Activated T-cell treated with anti-CD3 and anti-CD28 coated beads, Interleukin-2, amount 50 U/mL, for 4 hours (primary cell): ENCODE data around the gene ERCC2. TPM values are rescaled to one million over a fixed set of nuclear protein-coding genes. Genes with fewer than 3 reads are reported as not detected.
A peak's percentile ranks its signal among the peaks of the same experiment; 100 is the strongest.

Experiments
- ATAC-seq, 2 donors: fragments of 200-7000 bp; cut with Tn5 transposase; one replicate each; pipeline ENCODE4 v1.10.0; 2021
- DNase-seq: peaks from one replicate; pipeline ENCODE4 v3.0.0-alpha.2; 2020
- H3K27me3 Mint-ChIP-seq: one replicate; pipeline ENCODE4 v1.8.0; 2021; ENCODE audit warnings: low read depth, mixed read lengths
- H3K36me3 Mint-ChIP-seq: one replicate; pipeline ENCODE4 v1.8.0; 2022; ENCODE audit warnings: mixed read lengths; ENCODE audit not compliant: insufficient read depth
- H3K4me1 Mint-ChIP-seq: one replicate; pipeline ENCODE4 v1.8.0; 2021; ENCODE audit warnings: low read depth, mixed read lengths
- H3K4me3 Mint-ChIP-seq: one replicate; pipeline ENCODE4 v1.8.0; 2021; ENCODE audit warnings: mild to moderate bottlenecking, moderate library complexity, mixed read lengths
- H3K9me3 Mint-ChIP-seq: one replicate; pipeline ENCODE4 v1.8.0; 2021; ENCODE audit warnings: mixed read lengths
- total RNA-seq, 3 donors: library from RNA; stranded (reverse); gene quantifications; one replicate each; pipeline ENCODE4 v1.2.1, GENCODE V29; 2021

Gene ERCC2
- total RNA-seq, 3 donors from 2014 or later, result 22.2 to 23.8 (median 23.8) TPM

DNA sequence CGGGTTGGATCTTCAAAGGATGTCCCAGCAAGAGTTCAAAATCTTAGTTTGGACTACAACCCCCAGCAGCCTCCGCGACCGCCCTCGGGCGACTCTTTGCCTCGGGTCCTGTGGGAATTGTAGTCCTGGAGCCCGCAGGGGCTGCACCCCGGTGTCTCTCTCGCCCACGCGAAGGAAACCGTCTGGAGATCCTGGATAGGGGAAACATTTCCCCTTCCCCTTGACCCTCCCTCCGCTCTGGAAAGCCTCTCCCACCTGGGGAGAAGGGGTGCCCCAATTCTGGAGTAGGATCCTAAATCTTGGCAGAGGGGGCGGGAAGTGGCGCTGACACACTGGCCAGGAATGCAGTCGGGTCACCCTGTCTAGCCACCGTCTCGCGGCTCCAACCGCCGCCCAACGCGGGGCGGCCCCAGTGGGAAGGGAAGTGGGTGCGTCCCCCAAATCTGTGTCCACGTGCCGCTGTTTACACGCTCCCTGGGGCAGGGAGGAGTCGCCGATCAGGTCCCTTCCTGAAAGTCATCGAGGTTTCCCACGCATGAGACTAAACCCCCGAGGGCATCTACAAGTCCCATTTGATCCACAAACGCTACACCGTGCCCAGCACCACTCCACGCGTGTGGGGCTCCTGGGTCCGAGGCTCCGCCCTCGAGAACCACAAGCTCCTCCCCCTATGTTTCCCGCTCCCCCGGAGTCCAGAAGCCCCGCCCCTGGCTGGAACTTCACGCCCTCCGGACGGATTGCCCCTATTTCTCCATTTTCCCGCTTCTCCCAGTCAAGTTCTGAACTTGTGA, 35.3 kb upstream of the ERCC2 start:
- peak; percentile 62 to 66 for ATAC-seq
- Mint-ChIP-seq H3K9me3 (no peaks in the 10 kb centered on the region), H3K4me3 (peak overlapping the region; percentile 99), H3K27me3 (peaks cover 18% of the 10 kb centered on the region), H3K4me1 (peaks cover 32% of the 10 kb centered on the region), H3K36me3 (peaks cover 11% of the 10 kb centered on the region)
- peak; percentile 78 for DNase-seq

DNA sequence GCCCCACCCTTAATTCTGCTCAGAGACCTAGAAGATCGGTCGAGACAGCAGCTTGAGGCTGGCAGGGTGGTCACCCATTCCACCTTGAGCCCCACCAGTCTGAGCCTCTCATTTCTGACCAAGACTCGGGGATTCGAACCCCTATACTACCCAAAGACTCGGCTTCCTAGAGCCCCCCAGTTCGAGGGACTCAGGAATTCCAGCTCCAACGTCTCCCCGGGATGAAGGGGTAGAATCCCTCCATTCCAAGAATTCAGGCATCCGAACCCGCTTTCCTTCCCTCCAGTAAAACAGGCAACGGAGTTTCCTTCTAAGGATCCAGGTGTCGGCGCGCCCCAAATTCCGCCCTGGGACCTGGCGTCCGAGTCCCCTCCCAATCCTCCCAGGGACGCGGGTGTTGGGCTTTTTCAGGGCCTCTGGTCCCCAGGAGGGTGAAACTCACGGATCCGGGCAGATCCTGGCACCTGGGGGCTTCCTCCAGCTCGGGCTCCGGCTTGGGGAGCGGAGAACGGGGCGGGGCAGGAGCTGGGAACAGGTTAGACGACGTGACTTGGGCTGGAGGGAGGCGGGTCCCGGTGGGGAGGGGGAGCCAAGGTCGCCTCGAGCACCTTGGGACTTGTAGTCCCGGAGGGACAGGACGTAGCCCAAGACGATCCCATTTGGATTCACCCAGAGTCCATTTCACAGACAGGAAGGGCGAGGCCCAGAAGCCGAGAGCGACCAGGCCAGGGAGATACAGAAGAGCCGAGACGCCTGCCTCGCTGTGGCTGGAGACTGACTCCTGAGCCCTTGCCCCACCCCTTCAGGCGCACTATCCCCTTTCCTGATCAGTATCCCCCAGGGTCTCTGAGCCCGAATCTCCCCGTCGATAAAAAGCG, 34.4 kb upstream of the ERCC2 start, which contains the start of gene PPP1R13L:
Gene PPP1R13L (minus strand): TSS at position 513 of the 878 bp plus-strand sequence. CDS start 6,751 bp downstream, outside the sequence.
- Mint-ChIP-seq H3K36me3 (peaks cover 11% of the 10 kb centered on the region), H3K9me3 (no peaks in the 10 kb centered on the region), H3K4me3 (peak within 1 kb of the TSS; percentile 99), H3K4me1 (peaks cover 32% of the 10 kb centered on the region), H3K27me3 (peaks cover 25% of the 10 kb centered on the region)
- ATAC-seq (peak in 1 of 2 donors; percentile 9), DNase-seq (peak; percentile 39)

DNA sequence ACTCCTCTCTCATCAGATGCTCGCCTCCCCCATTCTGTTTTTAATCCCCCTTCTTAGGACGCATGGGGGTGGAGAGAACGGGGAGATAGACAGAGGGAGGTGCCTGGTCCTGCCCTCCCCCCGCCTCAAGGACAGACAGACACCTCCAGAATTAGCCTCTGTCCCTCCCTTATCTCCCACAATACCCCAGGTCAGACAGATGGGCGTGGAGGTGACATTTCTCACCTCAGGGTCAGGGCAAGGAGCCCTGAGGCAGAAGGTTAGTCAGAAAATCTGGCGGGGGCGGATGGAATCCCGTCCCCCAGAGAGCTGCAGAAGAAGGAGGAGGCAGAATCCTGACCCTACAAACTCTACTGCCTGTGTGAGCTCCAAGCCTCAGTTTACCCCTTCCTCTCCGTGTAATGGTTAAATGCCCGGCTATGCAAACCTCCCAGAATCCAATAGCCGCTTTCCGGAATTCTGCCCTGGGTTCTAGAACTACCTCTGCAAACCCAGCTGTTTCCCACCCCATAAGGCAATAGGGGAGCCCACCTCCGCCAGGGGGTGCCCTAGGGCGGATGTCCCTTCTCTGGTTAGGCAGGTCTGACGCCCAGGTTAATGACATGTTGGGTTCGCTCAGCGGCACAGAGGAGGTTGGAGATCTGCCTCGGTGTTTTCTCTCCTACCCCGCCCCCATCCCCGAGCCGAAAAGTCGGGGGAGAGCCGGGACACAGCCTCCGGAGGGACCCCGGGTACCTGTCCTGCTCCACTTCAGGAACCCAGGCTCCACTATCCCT, 33.6 kb upstream of the ERCC2 start:
- Mint-ChIP-seq H3K27me3 (peaks cover 28% of the 10 kb centered on the region), H3K4me3 (peak overlapping the region; percentile 99), H3K4me1 (peaks cover 29% of the 10 kb centered on the region), H3K36me3 (peaks cover 8% of the 10 kb centered on the region), H3K9me3 (no peaks in the 10 kb centered on the region)
- peak; percentile 61 for DNase-seq
- no peak for ATAC-seq

DNA sequence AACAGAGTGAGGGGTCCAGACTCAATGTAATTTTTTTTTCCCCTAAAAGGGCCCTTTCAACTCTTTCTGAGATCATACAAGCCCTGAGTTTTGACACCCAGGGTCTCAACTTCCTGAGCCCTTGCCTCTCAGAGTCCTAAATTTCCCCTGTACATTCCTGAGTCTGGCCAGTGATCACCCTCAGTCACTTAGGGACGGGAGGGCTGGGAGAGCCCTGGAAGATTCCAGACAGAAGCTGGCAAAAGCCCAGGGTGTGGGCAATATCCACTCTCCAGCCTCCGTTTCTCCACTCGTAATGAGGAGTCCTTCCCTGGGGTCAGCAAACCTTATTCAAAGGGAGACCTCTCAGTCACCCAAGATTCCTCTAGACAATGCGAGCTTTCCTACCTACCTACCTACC, 32.9 kb upstream of the ERCC2 start:
- ATAC-seq (no peak), DNase-seq (no peak)
- Mint-ChIP-seq H3K4me3 (no peak overlapping the region), H3K9me3 (no peaks in the 10 kb centered on the region), H3K4me1 (peaks cover 34% of the 10 kb centered on the region), H3K36me3 (peaks cover under 1% of the 10 kb centered on the region), H3K27me3 (peaks cover 33% of the 10 kb centered on the region)

DNA sequence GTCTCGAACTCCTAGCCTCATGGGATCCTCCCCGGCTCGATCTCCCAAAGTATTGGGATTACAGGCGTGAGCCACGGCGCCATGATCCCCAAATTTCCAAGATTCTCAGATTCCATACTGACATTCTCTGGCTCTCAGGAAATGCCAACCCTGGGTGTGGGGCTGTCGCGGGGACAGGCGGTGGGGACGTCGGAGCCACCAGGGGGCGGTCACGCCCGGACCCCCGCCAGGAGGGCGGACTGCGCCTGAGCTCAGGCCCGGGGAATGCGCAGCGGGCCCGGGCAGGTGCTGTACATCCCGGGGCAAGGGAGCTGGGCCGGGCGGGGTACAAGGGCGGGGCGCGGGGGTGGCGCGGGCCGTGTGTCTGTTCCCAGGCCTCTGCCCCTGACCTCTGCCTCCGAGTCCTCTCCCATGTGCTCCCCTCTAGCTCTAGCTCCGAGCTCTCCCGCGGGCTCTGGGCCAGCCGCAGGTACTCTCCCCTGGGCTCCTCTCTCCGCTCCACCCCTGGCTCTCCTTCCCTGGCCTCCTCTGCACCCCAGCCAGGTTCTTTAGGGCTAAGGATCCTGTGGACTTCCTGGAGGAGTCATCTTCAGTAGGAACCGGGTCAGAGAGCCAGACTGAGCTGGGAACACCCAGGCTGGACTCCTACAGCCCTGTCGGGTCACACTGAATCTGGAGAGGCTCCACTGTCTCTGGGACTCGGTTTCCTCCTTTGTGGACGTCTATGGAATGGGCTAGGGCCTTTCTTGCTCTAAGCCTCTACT, 32.1 kb upstream of the ERCC2 start:
- no peak for ATAC-seq
- Mint-ChIP-seq H3K27me3 (peaks cover 37% of the 10 kb centered on the region), H3K4me1 (peaks cover 31% of the 10 kb centered on the region)

DNA sequence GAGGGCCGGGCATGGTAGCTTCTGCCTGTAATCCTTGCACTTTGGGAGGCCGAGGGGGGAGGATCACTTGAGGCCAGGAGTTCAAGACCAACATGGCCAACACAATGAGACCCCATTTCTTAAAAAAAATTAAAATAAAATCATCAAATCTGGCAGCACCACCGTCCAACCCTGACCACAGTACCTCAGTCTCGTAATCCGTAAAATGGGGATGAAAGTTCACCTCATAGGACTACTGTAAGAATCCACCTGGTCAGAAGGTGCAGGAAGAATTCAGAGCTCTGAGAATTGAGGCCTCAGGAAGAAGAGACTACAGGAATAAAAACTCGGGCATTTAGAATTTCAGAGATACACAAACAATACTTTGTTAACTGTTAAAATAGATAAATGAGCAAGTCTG, 31.4 kb upstream of the ERCC2 start:
- no peaks in the 10 kb centered on the region for H3K36me3 Mint-ChIP-seq
- no peak overlapping the region for H3K4me3 Mint-ChIP-seq
- H3K9me3 Mint-ChIP-seq, result no peaks in the 10 kb centered on the region
- DNase-seq (no peak), ATAC-seq (no peak)
- peaks cover 31% of the 10 kb centered on the region for H3K4me1 Mint-ChIP-seq
- peaks cover 44% of the 10 kb centered on the region for H3K27me3 Mint-ChIP-seq

More for the DNA sequence above, 32.1 kb upstream of the ERCC2 start:
- Mint-ChIP-seq H3K9me3 (no peaks in the 10 kb centered on the region), H3K4me3 (no peak overlapping the region), H3K36me3 (no peaks in the 10 kb centered on the region)
- DNase-seq, result peak; percentile 26

DNA sequence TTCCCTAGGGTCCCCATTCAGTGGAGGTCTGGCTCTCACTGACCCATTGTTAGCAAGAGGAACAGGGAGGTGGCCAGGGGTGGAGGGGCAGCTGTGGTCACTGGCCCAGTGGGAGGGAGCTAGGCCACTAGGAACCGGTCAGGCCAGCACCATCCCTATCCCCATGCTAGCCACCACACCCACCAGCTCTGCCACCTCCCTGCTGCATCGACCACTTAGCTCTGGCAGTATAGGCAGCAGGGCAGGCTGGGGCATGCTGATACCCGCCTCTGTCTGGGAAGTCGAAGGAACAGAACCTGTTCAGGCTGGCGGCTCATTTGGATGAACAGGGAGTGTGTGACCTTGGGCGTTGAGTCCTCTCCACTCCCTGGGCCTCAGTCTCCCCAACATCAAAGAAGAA, 29.8 kb upstream of the ERCC2 start:
- no peaks in the 10 kb centered on the region for H3K36me3 Mint-ChIP-seq
- ATAC-seq (no peak), DNase-seq (no peak)
- H3K9me3 Mint-ChIP-seq, result no peaks in the 10 kb centered on the region
- no peak overlapping the region for H3K4me3 Mint-ChIP-seq
- peaks cover 49% of the 10 kb centered on the region for H3K27me3 Mint-ChIP-seq
- H3K4me1 Mint-ChIP-seq, result peaks cover 23% of the 10 kb centered on the region

DNA sequence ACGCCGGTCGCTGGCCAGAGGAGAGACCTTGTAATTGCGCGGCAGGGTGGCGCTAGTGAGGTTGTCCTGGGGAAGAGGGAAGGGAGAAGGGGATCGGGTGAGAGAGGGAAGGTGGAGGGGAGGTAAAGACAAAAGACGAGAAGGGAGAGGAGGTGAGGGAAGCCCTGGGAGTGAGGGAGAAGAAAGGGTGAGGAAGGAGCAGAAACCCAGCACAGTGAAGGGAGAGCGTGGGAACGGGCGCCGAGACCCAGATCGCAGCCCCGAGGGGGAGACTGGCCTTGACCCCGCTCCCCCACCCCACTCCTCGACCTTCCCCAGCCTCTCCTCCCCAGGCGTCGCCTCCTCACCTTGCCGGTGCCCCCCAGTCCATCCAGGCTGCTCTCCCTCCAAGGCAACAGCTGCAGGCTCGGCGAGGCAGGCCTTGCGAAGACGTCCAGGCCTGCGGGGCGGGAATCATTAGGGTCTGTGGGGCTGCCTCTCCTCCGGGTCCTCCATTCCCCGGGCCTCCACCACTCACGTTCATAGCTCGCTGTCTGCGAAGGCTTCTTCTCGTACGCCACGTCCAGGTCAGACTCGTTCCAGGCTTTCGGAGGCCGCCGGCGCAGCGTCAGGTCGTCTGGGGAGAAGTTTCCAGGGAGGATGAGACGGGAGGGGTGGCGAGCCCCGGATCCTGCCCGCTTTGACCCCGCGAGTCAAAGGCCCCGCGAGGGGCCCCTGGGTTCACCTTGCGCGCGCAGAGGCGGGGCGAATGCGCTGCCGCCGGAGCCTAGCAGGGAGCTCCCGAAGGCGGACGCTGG, 25.6 kb upstream of the ERCC2 start:
- H3K27me3 Mint-ChIP-seq, result peaks cover 34% of the 10 kb centered on the region
- DNase-seq (no peak), ATAC-seq (peak in 1 of 2 donors; percentile 36)
- H3K9me3 Mint-ChIP-seq, result no peaks in the 10 kb centered on the region
- no peaks in the 10 kb centered on the region for H3K36me3 Mint-ChIP-seq
- H3K4me3 Mint-ChIP-seq, result no peak overlapping the region
- H3K4me1 Mint-ChIP-seq, result peaks cover 8% of the 10 kb centered on the region

DNA sequence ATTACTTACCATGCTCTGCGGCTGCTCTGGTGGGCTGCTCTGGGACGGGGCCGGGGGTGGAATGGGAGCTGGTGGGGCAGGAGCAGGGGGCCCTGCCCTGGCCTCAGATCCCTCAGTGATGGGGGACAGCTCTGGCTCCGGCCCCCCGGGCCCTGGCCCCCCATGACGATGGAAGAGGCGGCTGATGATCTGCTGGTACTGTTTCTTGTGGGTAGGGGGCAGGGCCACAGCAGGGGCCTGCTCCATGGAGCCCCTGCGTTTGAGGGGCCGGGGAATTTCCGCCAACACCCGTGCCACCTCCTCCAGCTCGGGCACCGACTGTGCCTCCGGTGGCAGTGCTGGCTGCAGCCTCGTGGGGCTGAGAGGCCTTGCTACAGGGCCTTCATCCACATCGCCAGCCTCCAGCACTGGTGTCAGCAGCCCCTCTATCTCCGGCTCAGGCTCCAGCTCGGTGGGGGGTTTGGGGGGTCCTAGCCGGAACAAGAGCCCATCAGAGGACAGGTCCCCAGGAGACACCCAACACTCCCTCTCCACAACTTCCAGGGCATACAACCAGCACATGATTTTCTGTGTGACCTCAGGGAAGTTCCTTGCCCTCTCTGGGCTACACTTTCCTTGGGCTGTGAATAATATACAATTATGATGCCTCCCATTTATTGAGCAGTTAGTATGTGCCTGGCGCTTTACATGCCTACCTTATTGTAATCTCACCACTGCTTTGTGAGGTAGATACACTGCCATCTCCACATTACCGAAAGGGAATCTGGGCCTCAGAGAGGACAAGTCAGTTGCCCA, 21.7 kb upstream of the ERCC2 start:
- no peak overlapping the region for H3K4me3 Mint-ChIP-seq
- DNase-seq, result no peak
- H3K9me3 Mint-ChIP-seq, result no peaks in the 10 kb centered on the region
- no peak for ATAC-seq
- peaks cover 11% of the 10 kb centered on the region for H3K27me3 Mint-ChIP-seq
- H3K36me3 Mint-ChIP-seq, result no peaks in the 10 kb centered on the region
- no peaks in the 10 kb centered on the region for H3K4me1 Mint-ChIP-seq

DNA sequence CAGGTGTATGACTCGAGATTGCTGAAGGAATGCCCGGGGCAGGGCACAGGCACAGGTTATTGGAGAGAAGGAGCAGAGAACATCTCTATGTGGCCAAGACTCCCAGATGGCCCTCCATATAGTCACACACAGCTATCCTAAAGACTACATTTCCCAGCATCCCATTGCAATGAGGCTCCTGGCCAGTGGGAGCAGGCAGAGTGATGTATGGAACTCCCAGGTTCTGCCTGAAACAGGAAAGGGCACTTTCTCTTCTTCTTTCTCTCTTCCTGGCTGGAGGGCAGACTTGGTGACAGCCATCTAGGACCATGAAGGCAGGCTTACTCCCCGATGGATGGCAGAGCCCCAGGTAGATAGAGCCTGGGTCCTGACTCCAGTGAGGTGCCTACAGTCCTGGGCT, 21.0 kb upstream of the ERCC2 start:
- ATAC-seq (no peak), DNase-seq (no peak)
- Mint-ChIP-seq H3K27me3 (peaks cover 7% of the 10 kb centered on the region), H3K4me3 (no peak overlapping the region), H3K9me3 (no peaks in the 10 kb centered on the region), H3K4me1 (no peaks in the 10 kb centered on the region), H3K36me3 (no peaks in the 10 kb centered on the region)

DNA sequence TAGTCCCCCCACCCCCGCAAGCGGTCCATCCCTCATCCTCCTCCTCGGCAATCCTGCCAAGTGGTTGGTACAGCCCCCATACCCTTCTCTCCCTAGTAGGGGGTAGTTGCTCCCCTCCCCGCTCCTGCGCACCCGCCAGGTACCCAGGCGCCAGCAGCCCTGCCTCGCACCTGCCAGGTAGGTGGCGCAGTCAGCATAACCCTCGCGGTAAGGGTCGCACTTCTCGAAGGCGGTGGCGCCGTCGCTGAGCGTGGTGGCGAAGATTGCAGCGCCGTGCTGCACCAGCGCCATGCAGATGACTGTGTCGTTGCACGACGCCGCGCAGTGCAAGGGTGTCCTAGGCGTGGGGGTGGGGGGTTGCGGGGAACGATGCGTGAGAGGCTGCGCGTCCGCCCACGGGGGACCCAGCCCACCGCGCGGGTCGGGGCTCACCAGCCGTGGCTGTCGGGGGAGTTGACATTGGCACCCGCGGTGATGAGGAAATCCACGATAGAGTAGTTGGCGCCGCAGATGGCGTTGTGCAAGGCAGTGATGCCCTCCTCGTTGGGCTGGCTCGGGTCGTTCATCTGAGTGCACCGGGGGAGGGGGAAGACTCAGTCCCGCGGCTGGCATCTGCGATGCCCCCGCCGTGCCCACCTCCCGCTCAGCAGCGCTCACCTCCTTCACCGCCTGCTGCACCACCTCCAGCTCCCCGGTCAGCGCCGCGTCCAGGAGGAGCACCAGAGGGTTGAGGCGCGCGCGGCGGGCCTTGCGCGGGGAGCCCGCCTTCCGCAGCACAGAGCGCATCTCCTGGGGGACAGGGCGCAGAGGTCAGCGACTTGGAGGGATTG, 15.2 kb upstream of the ERCC2 start:
- no peaks in the 10 kb centered on the region for H3K9me3 Mint-ChIP-seq

DNA sequence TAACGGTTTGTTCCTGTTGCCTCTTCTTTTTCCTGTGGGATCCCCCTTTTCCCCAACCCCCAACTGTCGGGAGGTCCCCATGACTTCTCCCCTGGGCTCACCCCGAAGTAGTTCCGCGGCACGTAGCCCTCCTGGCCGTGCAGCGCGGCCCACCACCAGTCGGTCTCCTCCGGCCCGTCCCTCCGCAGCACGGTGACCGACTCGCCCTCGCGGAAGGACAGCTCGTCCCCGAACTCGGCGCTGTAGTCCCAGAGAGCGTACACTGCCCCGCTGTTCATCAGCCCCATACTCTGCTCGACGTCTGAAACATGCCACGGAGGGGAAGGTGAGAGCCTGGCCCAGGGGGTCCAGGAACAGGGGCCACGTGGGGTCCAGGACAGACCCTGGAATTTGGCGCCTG, 12.1 kb upstream of the ERCC2 start:
- Mint-ChIP-seq H3K9me3 (no peaks in the 10 kb centered on the region), H3K4me1 (no peaks in the 10 kb centered on the region), H3K36me3 (no peaks in the 10 kb centered on the region), H3K27me3 (peaks cover 24% of the 10 kb centered on the region), H3K4me3 (no peak overlapping the region)
- DNase-seq, result no peak
- ATAC-seq, result no peak

More for the DNA sequence above, 15.2 kb upstream of the ERCC2 start:
- DNase-seq (no peak), ATAC-seq (peak; percentile 30 to 32)
- Mint-ChIP-seq H3K27me3 (peaks cover 24% of the 10 kb centered on the region), H3K4me3 (no peak overlapping the region), H3K4me1 (no peaks in the 10 kb centered on the region), H3K36me3 (no peaks in the 10 kb centered on the region)
